Prostate gland (tissue), 2 donors: ENCODE measurements around the gene BANF1. TPM values are rescaled to one million over a fixed set of nuclear protein-coding genes. Genes with fewer than 3 reads are reported as not detected.

Experiments
- DNase-seq: peaks from one replicate; pipeline ENCODE4 v3.0.0-alpha.2; 2019; ENCODE audit warnings: low spot score
- H3K27ac ChIP-seq, 2 donors: fragments of 200-600 bp; sonication (generic); 2 replicates each; pipeline ENCODE4 v1.5.1; 2017 to 2019
- H3K27me3 ChIP-seq: fragments of 200-600 bp; sonication (generic); replicated peaks from 2 replicates; pipeline ENCODE4 v1.5.1; 2019; ENCODE audit not compliant: insufficient read depth
- H3K36me3 ChIP-seq, 2 donors: fragments of 200-600 bp; sonication (generic); 1 replicate in 1 of 2; 2 replicates in 1 of 2; pipeline versions ENCODE4 v1.5.1 to v1.8.1; 2017 to 2019
- H3K4me1 ChIP-seq: fragments of 200-600 bp; sonication (generic); replicated peaks from 2 replicates; pipeline ENCODE4 v1.5.1; 2019
- H3K4me3 ChIP-seq, 2 donors: fragments of 200-600 bp; sonication (generic); 2 replicates each; pipeline ENCODE4 v1.5.1; 2017 to 2019
- H3K9me3 ChIP-seq: fragments of 200-600 bp; sonication (generic); 2 replicates; pipeline ENCODE4 v1.5.1; 2017
- CTCF ChIP-seq, 4 experiments: fragments of 200-600 bp in 2 of 4; fragments of 450-650 bp in 2 of 4; sonication (generic) in 2 of 4; IDR thresholded peaks; 1 replicate in 3 of 4; 2 replicates in 1 of 4; pipeline ENCODE4 v1.5.1; 2016 to 2019; ENCODE audit warnings: antibody characterized with exemption in 4 of 4, mild to moderate bottlenecking in 2 of 4, moderate library complexity in 2 of 4
- POLR2A ChIP-seq: fragments of 450-650 bp; IDR thresholded peaks from one replicate; pipeline ENCODE4 v1.6.1; 2016; ENCODE audit warnings: antibody characterized with exemption, mild to moderate bottlenecking
- POLR2AphosphoS5 ChIP-seq: sonication (generic); formaldehyde crosslinking; IDR thresholded peaks from one replicate; pipeline ENCODE4 v1.6.1; 2017; ENCODE audit warnings: antibody characterized with exemption
- WGBS: methylation state at CpG from one replicate; pipeline ENCODE4 v1.1.5; 2018; 5-methylcytosine and 5-hydroxymethylcytosine counted together
- intact Hi-C: fragments of 100-400 bp; cut with DNase I; formaldehyde crosslinking; loops from one replicate; pipeline ENCODE4 v1.14.2; 2022
- total RNA-seq, 2 donors: library from RNA; depleted of rRNA; stranded (reverse); fragments of >200 nt; gene quantifications; one replicate each; pipeline ENCODE4 v1.1.0, GENCODE V29; 2016

Gene BANF1
- total RNA-seq, 2 donors from 2014 or later: 59.4 to 78.8 TPM

- H3K27ac ChIP-seq: no peak overlapping the region
- no peak for DNase-seq
- H3K36me3 ChIP-seq: no peaks in the 10 kb centered on the region
- no peak overlapping the region for H3K4me3 ChIP-seq
- 57% methylated on average over 12 of the region's 12 CpGs for whole genome bisulfite sequencing
- H3K4me1 ChIP-seq: no peaks in the 10 kb centered on the region
- intact Hi-C loops: no loop called here
- no peaks in the 10 kb centered on the region for H3K9me3 ChIP-seq
- H3K27me3 ChIP-seq: peaks cover 2% of the 10 kb centered on the region
- no peak for TF ChIP-seq POLR2AphosphoS5
- TF ChIP-seq CTCF (IDR thresholded peaks at IDR 0.05): no peak
- TF ChIP-seq POLR2A: no peak
These were observed 10.2 kb downstream of the BANF1 start for GRCh38 chr11:66012371-66012945.

- TF ChIP-seq POLR2A: no peak
- no peak for TF ChIP-seq POLR2AphosphoS5
- TF ChIP-seq CTCF (IDR thresholded peaks at IDR 0.05): no peak
- Histone ChIP-seq H3K27ac (no peak overlapping the region), H3K9me3 (no peaks in the 10 kb centered on the region), H3K4me3 (no peak overlapping the region), H3K36me3 (no peaks in the 10 kb centered on the region), H3K4me1 (no peaks in the 10 kb centered on the region), H3K27me3 (peaks cover 2% of the 10 kb centered on the region)
- 44% methylated on average over 11 of the region's 12 CpGs for WGBS
- no peak for DNase-seq
- intact Hi-C loops: no loop called here
These were observed 10.9 kb downstream of the BANF1 start for GRCh38 chr11:66012946-66013761.

- Histone ChIP-seq H3K36me3 (no peaks in the 10 kb centered on the region), H3K4me3 (no peak overlapping the region), H3K27me3 (peaks cover 2% of the 10 kb centered on the region), H3K4me1 (no peaks in the 10 kb centered on the region), H3K27ac (no peak overlapping the region), H3K9me3 (no peaks in the 10 kb centered on the region)
- DNase-seq: no peak
- 66% methylated on average over 7 of the region's 7 CpGs for WGBS
- TF ChIP-seq CTCF (IDR thresholded peaks at IDR 0.05) (no peak), POLR2A (no peak), POLR2AphosphoS5 (no peak)
- intact Hi-C loops: no loop called here
These were observed 11.4 kb downstream of the BANF1 start for GRCh38 chr11:66013762-66014100.

GRCh38 chr11:66014804-66015453 lies 12.6 kb downstream of the BANF1 start:
- Histone ChIP-seq H3K27ac (no peak overlapping the region), H3K27me3 (peaks cover 2% of the 10 kb centered on the region), H3K4me1 (no peaks in the 10 kb centered on the region), H3K36me3 (no peaks in the 10 kb centered on the region), H3K9me3 (no peaks in the 10 kb centered on the region), H3K4me3 (no peak overlapping the region)
- no peak for TF ChIP-seq POLR2A
- no peak for TF ChIP-seq CTCF (IDR thresholded peaks at IDR 0.05)
- TF ChIP-seq POLR2AphosphoS5: no peak
- no peak for DNase-seq
- intact Hi-C loops: no loop called here
- 88% methylated on average over 6 of the region's 6 CpGs for WGBS
